Measurements from ENCODE around the gene C3orf22.

DNA sequence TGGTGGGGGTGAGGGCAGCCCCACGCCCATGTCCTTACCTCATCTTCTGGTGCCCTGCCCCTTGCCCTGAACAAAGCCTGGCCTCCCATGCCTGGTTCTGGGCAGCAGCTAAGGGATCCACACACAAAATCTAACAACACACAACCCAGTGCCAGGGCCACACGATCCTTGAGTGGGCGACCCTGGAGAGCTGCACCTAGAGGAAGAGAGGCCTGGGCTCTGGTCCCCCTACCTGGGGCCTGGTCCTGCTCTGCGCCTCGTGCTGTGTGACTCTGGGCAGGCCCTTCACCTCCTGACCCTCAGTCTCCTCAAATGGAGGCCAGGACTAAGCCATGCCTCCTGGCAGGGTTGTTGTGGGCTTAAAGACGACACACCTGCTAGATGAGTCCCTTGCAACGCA, 20.0 kb upstream of the C3orf22 start:
- TF ChIP-seq POLR2AphosphoS5 (IDR thresholded peaks at IDR 0.05; ENCODE audit: low read depth, low read length) (no peak), POLR2A (IDR thresholded peaks at IDR 0.05; ENCODE audit: low read depth, low read length) (no peak), SPI1 (IDR thresholded peaks at IDR 0.05; ENCODE audit: low read depth, low read length) (no peak), TAF1 (IDR thresholded peaks at IDR 0.05; ENCODE audit: low read depth, low read length) (no peak), PAX5 (IDR thresholded peaks at IDR 0.05; ENCODE audit: insufficient read depth, low read length, severe bottlenecking) (no peak), POU2F2 (IDR thresholded peaks at IDR 0.05; ENCODE audit: low read depth, low read length) (no peak)
